HG03045 (cell line): ENCODE results near the gene STH.

Experiments
- ATAC-seq: cut with Tn5 transposase; IDR thresholded peaks from one replicate; pipeline ENCODE4 v1.9.1; 2021; ENCODE audit warnings: mild to moderate bottlenecking, moderate library complexity; ENCODE audit not compliant: unreplicated experiment

Gene STH

GRCh38 chr17:46025060-46025459, 26.0 kb downstream of the STH start:
- ATAC-seq, result no peak

- no peak for ATAC-seq
These were observed 26.6 kb downstream of the STH start for GRCh38 chr17:46025510-46026165.

- no peak for ATAC-seq
These were observed 27.4 kb downstream of the STH start for GRCh38 chr17:46026166-46027047.

- no peak for ATAC-seq
These were observed 28.3 kb downstream of the STH start for GRCh38 chr17:46027048-46027975.

- ATAC-seq, result no peak
These were observed 28.9 kb downstream of the STH start for GRCh38 chr17:46027976-46028325.

- no peak for ATAC-seq
These were observed 29.3 kb downstream of the STH start for GRCh38 chr17:46028374-46028773.

GRCh38 chr17:46028981-46029565, 30.0 kb downstream of the STH start:
- no peak for ATAC-seq

- ATAC-seq, result no peak
These were observed 30.6 kb downstream of the STH start for GRCh38 chr17:46029627-46030026.

GRCh38 chr17:46030752-46031151, 31.7 kb downstream of the STH start:
- ATAC-seq, result no peak

GRCh38 chr17:46031440-46031839, 32.4 kb downstream of the STH start:
- ATAC-seq, result no peak

- ATAC-seq, result no peak
These were observed 32.9 kb downstream of the STH start for GRCh38 chr17:46031920-46032319.

GRCh38 chr17:46032909-46033308, 33.9 kb downstream of the STH start:
- ATAC-seq, result no peak

- no peak for ATAC-seq
These were observed 34.3 kb downstream of the STH start for GRCh38 chr17:46033392-46033791.

- no peak for ATAC-seq
These were observed 36.2 kb downstream of the STH start for GRCh38 chr17:46035112-46035818.

GRCh38 chr17:46036491-46036890, 37.4 kb downstream of the STH start:
- no peak for ATAC-seq

GRCh38 chr17:46037722-46038255, 38.7 kb downstream of the STH start:
- ATAC-seq, result no peak

- no peak for ATAC-seq
These were observed 39.4 kb downstream of the STH start for GRCh38 chr17:46038414-46038813.

GRCh38 chr17:46038937-46039336, 39.9 kb downstream of the STH start:
- ATAC-seq, result no peak

GRCh38 chr17:46039592-46040186, 40.6 kb downstream of the STH start:
- ATAC-seq, result no peak

GRCh38 chr17:46042246-46042645, 43.2 kb downstream of the STH start:
- ATAC-seq, result no peak
